Pons (tissue), 1 donor: ENCODE results near the gene TUBB2B.

Experiments used
- DNase-seq: peaks from one replicate; pipeline ENCODE4 v3.0.0-alpha.2; 2016; ENCODE audit warnings: low spot score

Gene TUBB2B

DNA sequence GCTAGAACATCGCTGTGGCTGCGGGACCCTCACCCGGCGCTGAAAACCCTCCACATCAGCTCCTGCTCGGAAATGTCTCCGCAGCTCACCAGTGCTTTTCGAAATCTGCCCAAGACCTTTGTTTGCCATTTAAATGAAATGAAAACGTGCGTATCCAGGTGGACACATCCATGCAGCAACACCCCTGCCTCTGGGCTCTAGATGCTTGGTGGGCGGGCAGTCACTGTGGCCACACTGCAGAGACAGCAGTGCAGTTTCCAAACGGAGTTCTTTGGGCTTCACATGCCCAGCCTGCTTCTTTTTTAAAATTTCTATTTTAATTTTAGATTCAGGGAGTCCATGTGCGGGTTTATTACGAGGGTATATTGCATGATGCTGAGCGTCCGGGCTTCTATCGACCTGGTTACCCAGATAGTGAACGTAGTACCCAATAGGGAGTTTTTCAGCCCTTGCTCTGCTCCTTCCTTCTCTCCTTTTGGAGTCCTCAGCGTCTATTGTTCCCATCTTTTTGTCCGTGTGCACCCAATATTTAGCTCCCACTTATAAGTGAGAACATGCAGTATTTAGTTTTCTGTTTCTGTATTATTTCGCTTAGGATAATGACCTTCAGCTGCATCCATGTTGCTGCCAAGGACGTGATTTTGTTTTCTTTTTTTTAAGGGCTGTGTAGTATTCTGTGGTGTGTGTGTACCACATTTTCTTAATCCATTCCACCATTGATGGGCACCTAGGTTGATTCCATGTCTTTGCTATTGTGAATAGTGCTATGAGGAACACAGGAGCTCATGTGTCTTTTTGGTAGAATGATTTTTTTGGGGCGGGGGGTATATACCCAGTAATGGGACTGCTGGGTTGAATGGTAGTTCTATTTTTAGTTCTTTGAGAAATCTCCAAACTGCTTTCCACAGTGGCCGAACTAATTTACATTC lies 4.8 kb upstream of the TUBB2B start:
- no peak for DNase-seq

DNA sequence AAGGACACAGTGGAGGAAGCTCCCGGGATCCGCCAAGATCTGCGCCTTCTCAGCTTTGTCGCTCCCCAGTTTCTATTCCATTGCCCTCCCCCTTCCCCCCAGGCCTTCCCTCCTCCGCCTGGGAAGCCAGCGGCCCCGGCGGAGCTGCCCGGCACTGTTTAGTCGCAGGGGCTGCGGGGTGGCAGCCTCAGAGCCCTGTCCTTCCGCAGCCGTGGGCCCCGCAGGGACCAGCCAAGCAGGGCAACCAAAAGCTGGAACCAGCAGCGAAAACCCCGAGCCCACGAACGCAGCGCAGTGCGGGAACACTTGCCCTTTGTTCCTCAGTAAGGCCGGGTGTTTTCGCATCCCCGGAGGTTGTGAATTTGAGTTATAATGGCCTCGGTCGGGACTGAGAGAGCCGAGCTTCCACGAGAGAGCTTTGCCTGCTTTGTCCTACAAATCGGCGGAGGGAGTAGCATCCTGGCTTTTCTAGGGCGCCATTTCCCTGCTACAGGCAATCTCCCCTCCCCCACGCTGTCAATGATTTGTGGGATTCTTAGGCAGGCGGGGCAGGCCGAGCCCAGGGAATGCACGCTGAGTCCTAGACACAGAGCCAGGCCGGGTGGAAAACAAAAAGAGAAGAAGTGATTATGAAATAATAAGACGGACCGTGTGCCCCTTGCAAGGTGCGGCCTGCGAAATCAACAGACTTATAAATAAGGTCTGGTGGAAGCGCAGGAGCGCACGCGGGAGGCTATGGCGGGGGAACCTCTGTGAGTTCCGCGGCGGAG lies 4.0 kb upstream of the TUBB2B start:
- peak; percentile 85 for DNase-seq

DNA sequence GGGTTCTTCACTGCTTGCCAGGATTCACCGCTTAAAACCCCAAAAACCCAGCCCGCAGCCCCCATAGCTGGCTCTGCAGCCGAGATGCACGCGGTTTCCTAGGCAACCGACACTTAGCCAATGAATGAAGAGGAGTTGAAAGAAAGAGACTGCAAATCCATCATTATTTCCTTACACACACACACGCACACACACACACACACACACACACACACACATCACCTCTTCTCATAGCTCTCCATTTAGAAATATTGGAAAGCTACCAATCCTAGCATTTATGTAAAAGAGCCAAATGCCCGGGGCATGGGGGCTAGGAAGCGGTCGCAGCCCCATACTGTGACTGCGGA lies 3.4 kb upstream of the TUBB2B start:
- DNase-seq, result peak; percentile 85

DNA sequence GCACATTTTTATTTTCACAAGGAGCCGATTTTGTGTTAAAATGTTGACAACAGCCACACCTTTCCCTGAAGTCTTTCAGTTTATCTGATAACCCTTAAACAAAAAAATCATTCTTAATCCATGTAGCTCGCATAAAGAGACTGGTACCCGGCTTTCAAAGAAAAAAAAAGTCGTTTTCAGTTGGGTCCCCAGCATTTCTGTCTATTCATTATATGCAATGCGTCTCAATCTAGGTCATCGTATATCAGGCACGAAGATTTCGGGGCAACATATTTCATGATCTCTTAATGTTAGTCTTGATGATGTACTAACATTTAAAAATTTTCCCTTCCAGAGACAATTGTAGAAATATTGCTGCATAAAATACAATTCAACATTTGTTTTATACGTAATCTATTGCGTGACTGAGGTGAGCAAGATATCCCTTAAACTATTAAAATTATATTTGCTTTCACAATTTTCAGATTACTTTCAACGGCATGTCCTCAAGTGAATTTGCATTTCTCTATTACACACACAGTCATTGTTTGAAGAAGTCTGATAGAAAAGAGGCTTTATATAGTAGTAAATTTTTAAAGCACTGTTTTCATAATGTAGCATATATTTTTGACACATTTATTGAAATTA lies 2.9 kb upstream of the TUBB2B start:
- DNase-seq, result peak; percentile 56

DNA sequence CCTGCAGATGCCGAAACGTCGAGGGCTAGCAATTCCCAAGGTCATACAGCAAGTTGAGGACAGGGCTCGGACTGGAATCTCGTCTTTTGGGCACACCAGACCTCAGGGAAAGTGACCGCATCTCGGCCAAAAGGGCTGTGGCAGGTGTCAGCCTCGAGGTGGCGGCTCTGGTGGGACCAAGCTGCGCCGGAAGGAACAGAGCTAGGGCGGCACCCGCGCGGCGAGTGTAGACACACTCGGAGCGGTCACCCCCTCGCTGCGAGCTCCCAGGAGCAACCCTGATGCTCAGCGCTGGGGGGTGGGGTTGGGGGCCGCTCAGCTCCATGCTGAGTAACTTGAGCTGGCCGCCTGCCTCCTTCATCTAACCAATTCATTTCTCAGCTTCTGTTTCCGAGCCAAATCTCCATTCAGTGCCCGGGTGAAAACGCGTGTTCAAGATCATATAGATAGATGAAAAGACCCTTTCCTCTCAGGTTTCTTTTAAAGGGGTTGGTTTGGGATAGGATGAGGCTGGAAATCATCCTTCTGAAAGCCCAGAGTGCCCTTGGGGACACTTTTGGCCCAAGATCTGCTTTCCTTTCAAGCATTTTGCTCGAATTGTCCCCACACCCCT lies 2.2 kb upstream of the TUBB2B start:
- DNase-seq, result peak; percentile 48

DNA sequence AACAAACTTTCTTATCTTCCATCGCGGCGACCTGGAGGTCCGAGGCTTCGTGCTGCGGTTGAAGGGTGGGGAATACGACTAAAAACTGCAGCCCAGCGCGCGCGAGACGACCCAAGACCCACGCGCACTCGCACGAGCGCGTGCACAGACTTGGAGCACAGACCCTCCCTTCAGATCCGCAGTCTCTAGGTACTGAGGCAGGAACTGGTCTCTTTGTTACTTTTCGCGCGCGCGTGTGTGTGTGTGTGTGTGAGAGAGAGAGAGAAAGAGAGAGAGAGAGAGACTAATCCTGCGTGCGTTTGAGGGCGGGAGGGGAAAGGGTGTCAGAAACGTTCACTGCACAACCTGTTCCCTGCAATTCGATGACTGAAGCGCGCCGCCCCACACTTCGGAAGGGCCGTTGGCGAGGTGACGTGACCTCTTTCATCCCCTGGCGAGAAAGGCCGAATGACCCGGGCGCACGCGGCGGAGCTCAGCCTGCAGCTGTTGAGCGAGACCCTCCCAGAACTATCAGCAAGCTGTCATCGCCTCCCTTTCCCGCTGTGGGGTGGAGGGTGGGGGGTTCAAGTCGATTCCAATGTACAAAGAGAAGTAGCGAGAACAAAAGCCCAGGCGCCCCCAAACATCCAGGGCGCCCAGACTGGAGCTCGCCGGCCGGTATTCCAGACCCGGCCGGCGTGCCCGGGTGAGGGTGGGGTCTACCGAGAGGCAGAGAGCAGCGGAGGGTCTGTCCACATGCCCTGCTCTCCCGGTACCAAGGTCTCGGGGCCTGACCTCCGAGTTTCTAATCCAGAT lies 1.5 kb upstream of the TUBB2B start:
- DNase-seq, result peak; percentile 61

DNA sequence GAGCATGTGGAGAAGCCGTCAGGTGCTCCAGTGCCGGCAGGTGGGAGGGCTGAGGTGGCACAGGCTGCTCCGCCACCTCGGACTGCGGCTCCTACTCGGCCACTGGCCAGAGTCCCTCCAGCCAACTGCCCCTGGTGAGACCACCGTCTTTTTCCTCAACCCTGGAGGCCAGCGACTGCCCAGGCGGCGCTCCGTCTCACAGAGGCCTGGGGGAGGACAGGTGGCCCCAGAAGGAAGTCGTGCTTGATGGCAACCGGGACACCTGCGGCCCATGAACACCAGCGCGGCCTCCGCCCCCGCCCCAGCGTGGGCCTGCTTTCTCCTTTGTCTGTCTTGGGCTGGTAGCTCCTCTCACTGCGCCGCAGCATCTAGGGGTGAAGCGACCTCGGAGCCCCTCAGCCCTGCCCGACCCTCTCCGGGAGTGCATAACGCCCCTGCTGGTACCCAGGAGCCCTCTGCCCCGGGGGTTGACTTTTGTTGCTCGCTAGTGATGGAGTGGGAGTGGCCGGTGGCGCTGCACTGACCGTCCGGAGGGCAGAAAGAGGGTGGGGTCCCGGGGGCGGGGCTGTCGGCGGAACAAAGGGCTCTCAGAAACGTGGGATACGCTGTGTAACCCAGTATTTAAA lies 706 bp upstream of the TUBB2B start:
- DNase-seq, result no peak

DNA sequence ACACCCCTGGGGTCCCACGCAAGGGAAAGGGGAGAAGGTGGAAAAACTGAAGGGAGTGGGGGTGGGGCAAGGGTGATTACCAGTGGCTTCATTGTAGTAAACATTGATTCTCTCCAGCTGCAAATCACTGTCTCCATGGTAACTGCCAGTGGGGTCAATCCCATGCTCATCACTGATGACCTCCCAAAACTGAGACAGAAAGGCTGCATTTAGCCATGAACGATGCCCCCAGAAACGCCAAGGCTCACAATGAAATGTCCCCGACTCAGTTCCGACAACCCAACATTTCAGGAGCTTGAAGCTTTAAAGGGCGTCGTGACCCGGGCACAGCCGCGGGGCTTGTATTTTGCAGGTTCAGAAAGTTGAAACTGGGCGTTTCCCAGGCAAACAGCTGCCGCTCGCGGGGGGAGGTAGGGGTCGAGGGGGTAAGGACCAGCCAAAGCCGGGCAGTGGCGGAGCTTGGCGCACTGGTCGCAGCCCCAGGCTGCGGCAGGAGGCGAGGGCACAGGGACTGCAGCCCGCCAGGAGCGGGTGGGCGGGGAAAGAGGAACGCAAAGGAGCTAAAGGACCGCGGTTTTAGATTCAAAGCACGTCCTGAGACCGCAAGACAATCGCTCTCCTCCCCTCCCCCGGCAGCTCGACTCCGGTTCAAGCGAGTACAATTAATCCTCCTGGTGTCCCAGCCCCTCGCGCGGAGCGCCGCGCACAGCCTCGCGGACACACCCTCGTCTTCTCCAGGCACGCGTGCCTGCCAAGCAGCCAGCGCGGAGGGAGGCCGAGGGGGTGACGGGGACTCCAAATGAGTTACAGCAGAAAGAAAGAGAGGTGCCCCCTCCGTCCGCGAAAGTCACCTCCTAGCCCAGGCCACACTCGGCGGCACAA lies 731 bp downstream of the TUBB2B start:
- DNase-seq, result peak; percentile 60

DNA sequence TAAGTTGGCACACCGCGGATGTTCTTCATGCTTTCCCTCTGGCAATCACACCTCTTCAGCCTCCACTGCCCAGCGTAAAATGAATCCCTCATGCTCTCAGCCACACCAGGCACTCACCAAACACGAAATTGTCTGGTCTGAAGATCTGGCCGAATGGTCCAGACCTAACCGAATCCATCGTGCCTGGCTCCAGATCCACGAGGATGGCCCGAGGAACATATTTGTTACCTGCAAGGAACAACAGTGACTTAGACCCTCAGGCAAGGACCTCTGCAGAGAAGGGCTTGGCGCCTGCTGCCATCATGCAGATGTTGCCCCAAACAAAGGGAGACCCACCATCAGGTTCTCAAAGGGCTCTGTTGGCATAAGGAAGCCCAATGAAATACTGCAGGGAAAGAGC lies 1.4 kb downstream of the TUBB2B start:
- DNase-seq, result no peak

DNA sequence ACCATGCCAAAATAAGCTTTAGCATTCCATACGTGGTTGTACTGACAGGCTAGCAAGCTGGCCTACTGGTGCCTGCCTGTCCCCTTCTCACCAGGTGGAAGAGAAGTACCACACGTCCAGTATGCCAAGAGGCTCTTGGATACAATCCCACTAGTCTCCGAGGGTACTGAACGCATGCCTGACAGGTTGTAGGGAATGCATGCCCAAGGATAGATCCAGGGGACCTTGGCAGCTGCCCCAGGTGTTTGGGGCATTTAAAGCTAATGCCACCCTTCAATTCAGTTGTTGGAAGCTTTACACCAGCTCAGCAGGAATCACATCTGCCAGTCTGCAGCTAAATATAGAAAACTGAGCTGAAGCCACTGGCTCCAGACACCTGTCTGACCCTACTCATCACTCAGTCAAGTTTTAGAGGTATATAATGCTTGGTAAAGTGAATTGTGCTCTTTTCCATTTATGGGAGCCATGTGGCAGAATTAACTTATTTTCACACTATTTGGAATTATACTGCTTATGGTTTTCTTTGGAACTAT lies 4.9 kb downstream of the TUBB2B start:
- DNase-seq, result no peak

DNA sequence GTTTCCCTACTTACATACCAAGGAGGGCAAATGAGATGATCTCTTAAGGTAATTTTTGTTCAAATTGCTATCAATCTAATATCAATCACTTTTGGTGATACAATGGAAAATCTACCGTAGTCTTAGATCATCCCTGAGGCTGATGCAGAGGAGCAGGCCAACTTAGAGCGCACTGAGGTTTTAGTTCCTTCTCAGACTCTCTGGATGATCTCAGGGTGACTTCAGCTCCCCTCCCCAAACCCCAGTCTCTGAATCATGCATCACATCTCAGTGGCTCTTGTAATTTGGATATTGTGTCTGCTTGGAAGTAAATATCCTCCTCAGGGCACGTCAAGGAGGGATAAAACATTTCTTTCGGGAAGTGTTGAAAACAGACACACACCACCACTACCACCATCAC lies 5.9 kb downstream of the TUBB2B start:
- DNase-seq, result no peak

DNA sequence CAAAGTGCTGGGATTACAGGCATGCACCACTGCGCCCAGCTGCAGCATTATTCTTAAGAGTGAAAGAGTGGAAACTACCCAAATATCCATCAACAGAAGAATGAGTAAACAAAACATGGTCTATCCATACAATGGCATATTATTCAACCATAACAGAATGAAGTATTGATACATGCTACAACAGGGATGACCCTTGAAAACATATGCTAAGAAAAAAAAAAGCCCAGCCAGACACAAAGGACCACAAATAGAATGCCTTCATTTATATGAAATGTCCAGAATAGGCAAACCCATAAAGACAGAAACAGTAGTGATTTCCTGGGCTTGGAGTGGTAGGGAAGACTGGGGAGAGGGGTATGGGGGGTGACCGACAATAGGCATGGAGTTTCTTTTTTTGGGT lies 7.1 kb downstream of the TUBB2B start:
- DNase-seq, result peak; percentile 83

DNA sequence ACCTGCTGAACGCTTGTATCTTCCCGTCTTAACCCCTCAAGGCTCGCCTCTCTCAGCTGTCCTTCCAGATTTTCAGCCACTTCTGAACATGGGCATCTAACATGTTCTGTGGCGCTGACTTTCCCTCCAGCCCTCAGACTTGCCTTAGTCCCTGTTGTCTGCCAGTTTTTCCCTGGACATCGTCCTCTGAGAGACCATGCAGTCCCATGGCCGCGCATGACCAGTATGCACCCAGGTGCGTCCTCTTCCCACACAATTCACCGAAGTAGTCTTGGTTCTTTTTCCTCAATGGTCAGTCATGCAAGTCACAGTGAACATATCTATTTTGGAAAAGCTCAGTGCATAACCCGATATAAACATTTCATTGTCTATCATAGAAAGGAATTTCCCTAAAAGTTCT lies 9.2 kb downstream of the TUBB2B start:
- no peak for DNase-seq

DNA sequence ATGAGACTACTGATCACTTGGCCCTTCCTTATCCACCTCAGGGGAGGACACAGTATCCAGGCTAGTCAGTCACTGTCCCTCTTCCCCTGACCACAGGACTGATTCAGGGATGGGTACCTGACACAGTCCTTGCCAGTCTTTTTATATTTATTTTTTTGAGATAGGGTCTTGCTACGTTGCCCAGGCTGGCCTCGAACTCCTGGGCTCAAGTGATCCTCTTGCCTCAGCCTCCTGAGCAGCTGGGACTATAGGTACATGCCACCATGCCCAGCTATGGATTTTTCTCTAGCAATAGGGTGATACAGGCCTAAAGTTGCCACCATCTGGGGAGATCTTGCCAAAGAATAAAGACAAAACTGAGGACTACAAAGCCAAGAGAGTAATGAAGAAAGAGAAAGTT lies 10.2 kb downstream of the TUBB2B start:
- no peak for DNase-seq

DNA sequence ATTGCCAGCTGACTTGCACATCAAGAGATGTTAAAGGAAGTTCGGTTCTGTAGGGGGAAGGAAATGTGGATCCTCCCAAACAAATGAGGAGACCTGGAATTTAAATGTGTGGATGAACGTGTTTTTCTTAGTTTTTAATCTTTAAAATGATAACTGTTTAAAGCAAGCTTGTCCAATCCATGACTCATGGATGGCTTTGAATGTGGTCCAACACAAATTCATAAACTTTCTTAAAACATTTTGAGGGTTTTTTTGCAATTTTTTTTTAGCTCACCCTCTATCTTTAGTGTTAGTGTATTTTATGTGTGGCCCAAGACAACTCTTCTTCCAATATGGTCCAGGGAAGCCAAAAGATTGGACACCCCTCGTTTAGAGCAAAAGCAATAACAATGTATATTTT lies 12.6 kb downstream of the TUBB2B start:
- DNase-seq, result no peak

DNA sequence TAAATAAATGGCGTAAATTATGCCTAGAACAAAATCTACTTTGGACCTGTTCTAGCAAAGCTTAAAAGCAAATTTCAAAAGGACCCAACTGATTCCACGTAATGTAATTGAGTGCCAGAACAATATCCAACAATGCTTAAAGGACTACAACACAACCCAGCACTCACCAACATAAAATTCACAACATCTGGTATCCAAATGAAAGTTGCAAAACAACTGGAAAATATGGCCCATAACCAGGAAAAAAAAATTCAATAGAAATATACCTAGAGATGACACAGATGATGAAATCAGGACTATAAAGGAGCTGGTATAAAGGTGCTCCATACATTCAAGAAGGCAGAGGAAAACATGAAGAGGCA lies 14.1 kb downstream of the TUBB2B start:
- no peak for DNase-seq

DNA sequence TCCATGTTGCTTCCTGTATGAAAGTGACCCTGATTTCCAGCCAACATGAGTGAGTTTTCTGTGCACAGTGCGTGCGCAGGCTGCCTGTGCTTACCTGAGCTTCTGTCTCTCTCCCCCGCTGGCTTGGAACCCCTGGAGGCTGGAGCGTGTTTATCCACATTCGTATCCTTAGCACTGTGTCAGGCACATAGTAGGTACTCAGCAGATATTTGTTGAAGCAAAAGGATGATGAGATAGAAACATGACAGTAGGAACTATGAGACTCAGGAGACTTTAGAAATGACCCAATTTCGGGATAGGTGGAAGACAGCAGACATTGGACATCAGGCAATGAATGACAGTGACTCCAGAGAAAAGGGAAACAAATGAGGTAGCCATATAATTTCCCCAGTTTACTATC lies 15.2 kb downstream of the TUBB2B start:
- DNase-seq, result no peak

DNA sequence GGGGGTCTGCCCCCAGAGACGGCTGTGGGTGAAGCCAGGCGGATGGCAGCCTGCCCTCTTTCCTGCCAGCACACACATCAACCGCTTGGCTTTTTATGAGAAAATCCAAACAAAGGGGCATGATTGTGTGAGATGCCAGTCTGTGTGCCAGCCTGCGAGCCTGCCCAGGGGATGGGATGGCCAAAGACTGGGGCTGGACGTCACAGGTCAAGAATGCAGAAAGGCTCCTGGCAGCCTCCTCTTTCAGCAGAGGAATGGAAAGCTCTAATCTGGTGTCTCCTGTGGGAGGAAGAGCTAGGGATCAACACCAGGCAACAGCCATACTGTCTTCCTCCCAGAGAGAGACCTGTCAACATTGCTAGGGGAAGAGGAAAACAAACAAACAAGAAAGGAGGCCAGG lies 15.8 kb downstream of the TUBB2B start:
- DNase-seq, result peak; percentile 96

DNA sequence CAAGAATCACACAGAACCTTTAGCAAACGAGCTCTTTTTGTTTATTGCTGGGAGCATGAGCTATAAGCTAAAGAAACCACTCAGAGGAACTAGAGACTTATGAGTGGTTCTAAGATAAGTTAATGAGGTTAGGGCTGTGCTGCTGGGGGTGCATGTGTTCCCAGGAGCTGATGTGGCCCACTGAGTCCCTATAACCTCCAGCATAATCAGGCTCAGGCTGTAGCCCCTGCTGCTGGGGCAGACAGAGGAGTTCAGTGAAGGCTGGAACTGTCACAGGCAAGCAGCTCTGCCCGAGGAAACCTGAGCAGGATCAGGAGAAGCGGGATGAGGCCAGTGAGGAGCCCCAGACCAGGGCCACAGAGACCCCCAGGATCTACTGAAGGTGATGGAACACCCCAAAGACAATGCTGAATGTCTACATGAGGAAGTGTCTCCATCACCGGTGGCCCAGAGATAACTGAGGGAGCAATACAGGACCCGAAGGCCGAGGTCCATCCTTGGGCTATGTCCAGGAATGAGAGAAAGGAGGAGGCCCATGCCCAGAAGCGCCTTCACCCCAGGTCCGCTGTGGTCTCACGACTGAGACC lies 17.3 kb downstream of the TUBB2B start:
- no peak for DNase-seq
